Esophagus squamous epithelium (tissue), 4 donors: ENCODE measurements around the gene DIPK1C.

Source experiments
- POLR2A ChIP-seq, 4 donors: fragments of 450-650 bp; IDR thresholded peaks; one replicate each; pipeline ENCODE4 v1.6.1; 2017; ENCODE audit warnings: antibody characterized with exemption in 4 of 4, mild to moderate bottlenecking in 4 of 4, moderate library complexity in 3 of 4
- TF ChIP-seq, protein P1 (sequence below), 6 experiments: fragments of 450-650 bp in 4 of 6; fragments of 200-600 bp in 2 of 6; sonication (generic) in 2 of 6; IDR thresholded peaks; one replicate each; pipeline ENCODE4 v1.5.1; 2016 to 2019; ENCODE audit warnings: antibody characterized with exemption in 6 of 6, mild to moderate bottlenecking in 4 of 6, moderate library complexity in 4 of 6

DNA sequence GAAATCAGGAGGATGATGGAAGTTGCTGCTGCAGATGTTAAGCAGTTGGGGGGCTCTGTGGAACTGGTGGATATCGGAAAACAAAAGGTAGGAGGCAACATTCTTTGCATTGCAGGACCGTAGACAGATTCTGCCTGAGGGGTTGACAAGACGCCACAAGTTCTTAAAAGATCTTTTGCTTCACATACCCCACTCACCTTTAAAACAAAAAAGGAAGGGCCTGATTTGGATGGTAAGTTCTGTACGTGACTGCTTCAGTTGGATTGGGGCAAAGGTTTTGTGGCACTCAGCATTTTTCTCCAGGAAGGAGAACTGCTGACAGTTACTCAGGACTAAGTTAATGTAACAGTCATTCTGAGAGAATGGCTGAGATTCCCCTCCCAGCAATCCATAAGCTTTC, 44.3 kb upstream of the DIPK1C start:
- no peak for TF ChIP-seq POLR2A (IDR thresholded peaks at IDR 0.05)
- TF ChIP-seq, protein P1, sequence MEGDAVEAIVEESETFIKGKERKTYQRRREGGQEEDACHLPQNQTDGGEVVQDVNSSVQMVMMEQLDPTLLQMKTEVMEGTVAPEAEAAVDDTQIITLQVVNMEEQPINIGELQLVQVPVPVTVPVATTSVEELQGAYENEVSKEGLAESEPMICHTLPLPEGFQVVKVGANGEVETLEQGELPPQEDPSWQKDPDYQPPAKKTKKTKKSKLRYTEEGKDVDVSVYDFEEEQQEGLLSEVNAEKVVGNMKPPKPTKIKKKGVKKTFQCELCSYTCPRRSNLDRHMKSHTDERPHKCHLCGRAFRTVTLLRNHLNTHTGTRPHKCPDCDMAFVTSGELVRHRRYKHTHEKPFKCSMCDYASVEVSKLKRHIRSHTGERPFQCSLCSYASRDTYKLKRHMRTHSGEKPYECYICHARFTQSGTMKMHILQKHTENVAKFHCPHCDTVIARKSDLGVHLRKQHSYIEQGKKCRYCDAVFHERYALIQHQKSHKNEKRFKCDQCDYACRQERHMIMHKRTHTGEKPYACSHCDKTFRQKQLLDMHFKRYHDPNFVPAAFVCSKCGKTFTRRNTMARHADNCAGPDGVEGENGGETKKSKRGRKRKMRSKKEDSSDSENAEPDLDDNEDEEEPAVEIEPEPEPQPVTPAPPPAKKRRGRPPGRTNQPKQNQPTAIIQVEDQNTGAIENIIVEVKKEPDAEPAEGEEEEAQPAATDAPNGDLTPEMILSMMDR (IDR thresholded peaks at IDR 0.05): no peak
